NOMO-1 (cell line): ENCODE data around the gene RBM19.

Source experiments
- DNase-seq, 2 experiments: peaks; one replicate each; lab custom pipeline; 2025; ENCODE audit not compliant: unreplicated experiment in 2 of 2; lab: John Stamatoyannopoulos, UW

Gene RBM19

DNA sequence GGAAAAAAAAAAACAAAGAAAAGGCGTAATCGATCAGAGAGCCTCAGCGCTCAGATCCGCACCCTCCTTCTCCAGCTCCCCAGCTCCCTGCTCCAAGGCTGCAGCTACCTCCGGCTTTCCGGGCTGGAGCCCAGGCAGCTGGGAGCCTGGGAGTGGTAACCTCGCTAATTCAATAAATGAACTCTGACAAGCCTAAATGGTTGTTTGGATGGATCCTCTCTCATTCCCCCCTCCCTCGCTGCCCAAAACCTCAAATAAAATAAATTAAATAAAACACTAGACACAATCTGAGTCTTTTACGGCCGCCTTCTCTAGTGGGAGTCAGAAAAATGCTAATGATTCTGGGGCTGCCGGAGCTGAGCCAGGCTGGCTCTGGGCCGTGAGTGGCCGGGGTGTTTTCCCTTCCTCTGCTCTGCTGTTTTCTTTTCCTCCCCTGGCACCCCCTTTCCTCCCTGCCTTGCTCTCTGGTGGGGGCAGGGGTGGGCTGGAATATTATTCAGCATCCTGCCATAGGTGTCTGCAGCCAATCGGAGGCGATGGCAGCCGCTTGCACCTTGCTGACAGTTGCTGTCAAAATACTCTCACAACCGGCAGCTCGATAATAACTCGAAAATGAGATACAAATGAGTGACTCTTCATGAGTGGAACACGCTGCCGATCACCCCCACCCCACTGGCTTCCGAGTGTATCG lies 76.1 kb downstream of the RBM19 start:
- DNase-seq = no peak

DNA sequence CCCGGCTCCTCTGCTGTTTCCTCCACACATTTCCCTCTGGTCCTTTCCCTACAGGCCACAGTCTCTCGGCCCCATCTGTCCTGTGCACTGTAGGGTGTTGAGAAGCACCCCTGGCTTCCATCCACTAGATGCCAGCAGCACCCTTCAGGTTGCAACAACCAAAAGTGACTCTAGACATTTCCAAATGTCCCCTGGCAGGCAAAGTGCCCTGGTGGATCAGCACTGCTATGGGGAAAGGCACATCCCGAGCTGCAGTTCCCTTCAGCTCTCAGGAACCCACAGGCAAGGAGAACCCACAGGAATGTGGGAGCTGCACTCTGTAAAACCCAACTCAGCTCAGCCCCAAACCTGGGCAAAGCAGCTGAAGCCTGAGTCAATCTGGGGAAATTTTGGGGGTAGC lies 77.0 kb downstream of the RBM19 start:
- DNase-seq = no peak

DNA sequence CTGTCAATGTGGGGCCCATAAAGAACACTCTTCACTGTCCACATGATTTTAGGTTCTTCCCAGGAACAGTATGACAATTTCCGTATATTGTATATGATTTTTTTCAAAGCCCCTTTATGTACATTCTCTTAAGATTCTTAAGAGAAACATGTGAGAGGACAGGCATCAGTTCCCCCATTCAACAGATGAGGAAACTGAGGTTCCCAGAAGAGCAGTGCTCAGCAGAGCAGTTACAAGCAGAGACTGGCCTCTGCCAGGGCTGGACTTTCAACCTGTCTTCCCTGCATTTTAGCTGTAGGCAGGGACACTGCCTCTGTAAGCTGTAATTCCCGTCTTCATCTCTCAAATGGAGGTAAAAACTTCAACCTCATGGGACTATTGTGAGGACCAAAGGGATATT lies 77.7 kb downstream of the RBM19 start:
- DNase-seq = no peak

DNA sequence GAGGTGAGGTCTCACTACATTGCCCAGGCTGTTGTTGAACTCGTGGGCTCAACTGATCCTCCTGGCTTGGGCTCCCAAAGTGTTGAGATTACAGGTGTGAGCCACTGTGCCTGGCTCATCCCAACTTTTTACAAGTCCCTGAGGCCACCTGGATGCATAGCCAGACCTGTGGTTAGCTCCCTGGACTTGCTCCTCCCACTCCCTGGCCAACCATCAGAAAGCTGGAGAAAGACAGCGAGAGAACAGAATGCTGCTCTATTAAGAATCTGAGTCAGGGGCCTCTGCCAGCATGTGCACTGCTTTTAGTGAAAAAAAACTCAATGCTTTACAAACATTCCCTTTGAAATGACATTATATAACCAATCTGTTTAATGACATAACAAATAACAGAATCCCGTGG lies 78.2 kb downstream of the RBM19 start:
- no peak for DNase-seq

DNA sequence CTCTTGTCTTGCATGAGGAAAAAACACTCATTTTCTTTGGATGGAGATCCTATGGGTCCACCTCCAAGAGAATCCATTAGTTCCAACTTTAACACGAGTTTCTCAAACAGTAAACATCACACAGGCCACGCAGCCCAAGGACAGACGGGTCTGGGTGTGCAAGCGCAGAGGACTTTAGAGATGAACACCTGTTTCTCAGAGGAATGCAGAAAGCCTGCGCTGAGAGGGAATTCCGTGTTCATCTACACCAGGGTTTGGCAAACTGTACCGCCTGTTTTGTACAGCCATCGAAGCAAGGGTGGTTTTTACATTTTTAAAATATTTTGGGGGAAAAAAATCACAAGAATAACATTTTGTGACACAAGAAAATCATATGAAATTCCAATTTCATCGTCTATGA lies 79.4 kb downstream of the RBM19 start:
- no peak for DNase-seq

DNA sequence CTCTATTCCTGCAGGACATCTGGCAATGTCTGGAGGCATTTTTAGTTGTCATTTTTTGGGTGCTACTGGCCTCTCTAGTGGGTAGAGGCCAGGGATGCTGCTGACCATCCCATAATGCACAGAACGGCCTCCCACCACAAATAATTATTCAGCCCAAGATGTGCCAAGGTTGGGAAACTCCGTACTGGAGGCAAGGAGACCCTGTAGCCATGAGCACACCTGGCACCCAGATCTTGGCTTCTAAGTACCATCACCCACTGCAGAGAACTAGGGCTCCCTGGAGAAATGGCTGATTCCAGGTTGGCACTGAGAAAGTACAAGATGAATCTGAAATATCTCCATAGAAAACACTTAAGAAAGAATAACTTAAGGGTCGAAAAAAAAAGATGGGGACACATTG lies 81.7 kb downstream of the RBM19 start:
- DNase-seq = no peak

DNA sequence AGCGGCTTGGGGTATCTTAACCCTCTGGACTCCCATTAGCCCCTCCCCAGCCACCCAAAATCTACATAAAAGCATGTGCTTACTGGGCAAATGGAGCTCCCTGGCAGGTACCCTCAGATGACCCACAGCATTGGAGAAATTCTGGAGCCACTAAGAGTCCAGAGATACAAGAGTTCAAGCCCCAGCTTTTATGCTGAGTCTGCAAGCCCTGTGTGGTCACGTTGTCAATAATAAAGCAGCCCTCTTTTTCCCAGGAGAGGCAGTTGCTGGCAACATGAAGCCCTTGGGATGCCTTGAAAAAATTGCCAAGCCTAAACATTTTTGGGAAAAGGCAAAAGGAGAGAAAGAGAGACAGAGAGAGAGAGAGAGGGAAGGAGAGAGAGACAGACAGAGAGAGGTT lies 83.4 kb downstream of the RBM19 start:
- DNase-seq = no peak

DNA sequence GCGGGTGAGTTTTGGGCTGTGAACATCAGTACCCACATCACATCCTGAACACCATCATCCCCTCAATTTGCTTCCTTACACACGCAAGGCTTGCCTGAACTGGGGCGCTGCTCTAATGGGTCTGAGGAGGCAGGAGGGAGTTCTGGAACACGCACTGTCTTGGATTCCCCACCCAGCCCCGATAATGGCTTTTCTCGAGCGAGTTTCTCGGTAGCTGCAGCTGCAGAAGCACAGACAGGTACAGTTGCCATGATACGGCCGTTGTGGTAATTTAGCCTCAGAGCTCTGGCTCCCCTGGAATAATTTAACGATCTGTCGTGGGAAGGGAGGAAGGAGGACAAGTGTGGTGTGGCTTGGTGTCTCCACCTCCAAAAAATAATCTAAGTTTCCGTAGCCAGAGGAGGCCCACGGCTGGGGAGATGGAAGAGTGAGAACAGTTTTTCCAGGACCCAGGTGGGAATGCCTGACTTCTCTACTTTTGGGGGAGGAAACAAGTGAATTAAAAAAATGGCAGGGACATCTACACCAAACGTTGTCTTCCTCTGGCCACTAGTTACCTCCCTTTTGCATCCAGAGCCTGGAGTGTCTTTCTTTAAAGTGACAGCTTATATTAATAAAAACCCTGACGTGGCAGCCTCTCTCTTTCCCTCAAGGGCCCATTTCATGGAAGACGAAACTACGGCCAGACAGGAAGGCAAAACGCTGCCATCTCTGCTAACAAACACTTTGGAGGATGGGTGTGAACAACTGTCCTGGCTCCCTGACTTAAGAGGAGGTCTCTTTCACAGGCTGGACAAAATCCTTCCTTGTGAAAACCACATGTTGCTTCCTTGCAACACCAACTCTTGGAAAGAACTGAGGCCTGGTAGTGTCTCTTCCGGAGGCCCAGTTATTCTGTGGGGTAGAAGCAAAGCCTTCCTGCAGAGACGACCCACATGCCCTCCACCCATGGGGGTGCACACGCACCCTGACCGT lies 84.8 kb downstream of the RBM19 start:
- no peak for DNase-seq

DNA sequence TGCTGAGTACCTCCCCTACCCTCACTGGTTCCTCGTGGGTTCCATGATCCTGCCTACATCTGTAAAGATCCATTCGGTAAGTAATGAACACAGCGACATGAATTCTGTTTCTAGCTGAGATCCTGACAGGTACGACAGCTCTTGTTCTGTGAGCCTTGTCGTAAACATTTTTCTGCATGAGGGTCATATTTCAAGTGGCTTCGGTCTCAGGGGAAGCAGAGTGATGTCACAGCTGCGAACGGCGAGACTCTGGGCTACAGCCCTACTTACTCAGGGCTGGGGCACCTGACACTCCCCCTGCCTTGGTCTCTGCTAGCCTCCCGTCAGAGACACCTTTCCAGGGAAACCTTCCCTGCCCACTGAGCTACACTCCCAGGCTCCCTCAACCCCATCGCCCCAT lies 85.8 kb downstream of the RBM19 start:
- no peak for DNase-seq

DNA sequence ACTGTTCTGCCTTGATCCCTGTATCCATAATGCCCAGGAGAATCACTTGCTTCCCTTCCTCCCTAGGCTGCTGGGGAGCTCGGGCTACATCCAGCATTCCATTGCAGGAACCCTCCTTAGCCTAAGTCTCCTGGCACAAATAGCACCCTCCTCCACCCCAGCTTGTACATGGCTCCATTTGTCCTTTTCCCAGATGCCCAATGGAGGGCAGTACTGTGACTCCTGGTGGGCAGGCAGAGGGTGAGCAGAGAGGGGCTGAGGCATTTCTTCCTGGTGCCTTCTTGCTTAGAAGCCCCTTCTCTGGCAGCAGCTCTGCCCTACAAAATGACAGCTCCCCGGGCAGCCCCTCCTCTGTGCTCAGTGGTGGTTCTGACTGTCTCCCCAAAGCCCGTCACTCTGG lies 86.5 kb downstream of the RBM19 start:
- no peak for DNase-seq

DNA sequence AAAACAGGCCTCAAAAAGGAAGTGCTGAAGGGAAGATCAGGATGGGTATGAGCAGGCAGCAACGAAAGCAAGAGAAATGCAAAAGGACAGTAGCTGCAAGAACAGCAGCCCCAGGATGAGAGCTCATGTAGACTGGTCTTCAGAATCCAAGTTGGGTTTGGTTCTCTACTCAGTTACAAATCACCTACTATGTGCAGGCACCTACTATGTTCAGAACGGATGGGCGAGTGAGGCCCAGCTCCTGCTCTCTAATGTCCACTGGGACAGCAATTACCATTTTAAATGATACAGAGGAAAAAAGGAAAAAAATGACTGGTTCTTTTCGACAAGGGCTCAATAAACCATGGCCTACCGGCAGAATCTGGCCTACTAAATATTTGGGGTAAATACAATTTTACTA lies 88.5 kb downstream of the RBM19 start:
- no peak for DNase-seq

DNA sequence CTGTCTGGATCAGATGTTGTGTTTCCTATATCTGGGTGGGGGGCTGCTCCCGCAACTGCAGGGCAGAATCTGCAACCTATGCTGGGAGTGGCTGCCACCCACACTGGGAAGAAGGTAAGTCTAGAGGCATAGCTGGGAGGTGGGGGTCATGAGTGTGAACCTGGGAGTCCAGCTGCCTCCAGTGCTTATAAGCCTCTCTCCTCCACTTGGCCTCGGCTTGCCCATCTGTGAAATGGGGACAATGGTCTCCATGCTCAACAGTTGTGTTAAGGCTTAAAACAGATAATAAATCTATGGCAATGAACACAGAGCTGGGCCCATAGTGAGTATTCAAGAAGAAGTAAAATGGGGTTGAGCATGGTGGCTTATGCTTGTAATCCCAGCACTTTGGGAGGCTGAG lies 90.0 kb downstream of the RBM19 start:
- DNase-seq = no peak

DNA sequence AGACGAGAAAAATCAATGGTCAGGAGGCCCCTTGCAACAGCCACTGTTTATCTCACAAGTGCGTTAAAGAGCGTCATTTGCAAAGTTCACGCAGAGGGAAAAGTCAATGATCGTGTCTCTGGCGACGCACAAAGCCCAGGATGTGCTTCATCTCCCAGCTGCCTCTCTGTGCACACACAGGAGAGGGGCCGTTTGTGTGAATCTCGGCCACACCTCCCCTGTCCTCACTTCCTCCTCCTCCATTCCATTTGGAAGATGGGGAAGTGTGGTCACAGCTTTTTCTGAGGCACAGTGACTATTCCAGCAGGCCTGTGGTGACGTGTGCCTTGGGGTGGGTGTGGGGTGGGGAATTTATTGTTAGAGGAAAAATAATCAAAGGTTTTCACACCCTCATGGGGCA lies 90.4 kb downstream of the RBM19 start:
- DNase-seq = no peak

DNA sequence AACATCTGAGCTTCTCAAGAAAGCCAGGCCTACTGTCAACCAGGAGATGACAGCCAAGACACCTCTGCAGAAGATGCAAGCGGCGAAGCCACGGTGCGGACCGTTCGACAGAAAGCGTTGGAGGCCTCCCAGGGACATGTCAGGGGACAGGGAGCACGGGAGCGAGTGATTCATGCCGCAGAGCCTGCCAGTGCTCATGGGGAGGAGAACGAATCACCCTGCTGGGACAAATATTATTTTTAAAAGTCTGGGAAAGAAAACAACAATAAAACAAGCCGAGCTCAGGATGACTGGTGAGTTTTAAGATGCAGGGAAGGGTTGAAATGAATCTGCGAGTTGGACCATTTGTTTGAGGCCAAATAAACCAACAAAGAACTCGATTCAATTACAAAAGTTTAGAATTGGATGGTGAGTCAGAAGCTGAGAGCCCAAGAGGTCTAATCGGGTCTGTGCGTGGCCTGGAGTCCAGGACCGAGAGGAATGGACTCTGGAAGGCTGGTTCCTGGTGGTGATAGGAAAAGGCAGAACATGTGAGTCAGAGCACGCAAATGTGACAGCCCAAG lies 91.0 kb downstream of the RBM19 start:
- no peak for DNase-seq

DNA sequence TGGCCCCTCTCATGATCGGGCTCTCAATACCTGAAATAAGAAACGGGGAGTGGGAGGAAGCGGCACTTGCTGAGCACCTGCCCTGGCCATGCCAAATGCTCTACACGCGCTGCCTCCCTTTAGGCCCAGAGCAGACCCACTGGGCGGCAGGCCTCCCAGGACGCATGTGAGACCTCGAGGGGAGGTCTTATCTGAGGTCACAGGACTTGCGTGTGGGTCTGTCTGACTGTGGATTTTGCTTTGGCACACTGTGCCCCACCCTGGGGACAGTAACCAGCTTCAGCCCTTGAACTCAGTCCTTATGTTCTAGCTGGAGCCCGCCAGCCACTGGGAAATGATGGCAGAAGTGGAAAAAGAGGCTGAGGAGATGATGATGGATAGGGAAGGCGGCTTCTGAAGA lies 91.8 kb downstream of the RBM19 start:
- no peak for DNase-seq

DNA sequence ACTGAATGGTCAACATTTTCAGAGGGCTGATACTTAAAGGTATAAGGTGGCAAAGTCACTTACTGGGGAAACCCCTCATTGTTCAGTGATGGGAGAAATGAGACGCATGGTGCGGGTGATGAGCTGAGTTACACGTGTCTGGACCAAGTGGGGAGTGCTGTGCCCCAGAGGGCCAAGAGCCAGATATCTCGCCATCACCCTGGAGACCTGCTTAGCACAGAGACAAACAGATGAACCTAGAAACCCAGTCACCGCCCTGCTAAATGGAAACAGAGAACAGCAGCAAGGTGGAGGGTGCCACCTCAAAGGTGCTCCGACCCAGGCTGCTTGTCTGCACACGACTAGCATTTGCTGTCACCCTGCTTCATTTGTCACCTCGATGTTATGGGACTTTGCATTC lies 92.4 kb downstream of the RBM19 start:
- no peak for DNase-seq

DNA sequence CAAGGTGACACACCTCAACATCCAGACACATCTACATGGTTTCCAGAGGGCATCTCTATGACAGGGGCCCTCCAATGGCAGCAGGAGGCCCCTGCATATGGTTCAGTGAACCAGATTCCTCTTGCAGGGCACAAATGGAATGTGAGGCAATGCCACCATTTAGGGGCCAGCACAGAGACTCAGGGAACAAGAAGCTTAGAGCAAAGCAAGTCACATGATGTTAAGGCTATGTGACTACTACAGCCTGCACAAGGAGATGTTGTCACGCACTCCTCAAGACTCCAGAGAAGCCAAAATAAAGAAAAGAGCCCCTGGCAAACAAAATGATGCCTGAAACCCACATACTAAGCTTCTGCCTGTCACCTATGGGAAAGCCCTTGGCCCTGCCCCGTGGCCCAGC lies 95.2 kb downstream of the RBM19 start:
- DNase-seq = no peak

DNA sequence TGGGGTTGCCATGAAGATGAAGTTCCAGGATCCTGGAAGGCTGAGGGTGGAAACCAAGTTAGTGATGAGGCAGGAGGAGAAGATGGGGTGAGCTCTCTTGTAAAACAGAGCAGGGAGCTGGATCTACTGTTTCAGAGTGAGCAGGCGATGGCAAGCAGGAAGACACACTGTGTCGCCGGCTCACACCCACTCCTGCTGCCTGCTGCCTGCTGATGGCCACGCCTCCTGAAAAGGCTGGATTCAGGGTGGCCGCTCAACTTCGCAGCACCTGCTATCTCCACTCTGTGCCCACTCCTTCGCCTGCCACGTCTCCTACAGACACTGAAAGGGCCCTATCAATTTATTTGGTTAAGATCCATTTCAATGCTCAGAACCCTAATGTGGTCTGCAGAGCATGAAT lies 96.1 kb downstream of the RBM19 start:
- DNase-seq = no peak

DNA sequence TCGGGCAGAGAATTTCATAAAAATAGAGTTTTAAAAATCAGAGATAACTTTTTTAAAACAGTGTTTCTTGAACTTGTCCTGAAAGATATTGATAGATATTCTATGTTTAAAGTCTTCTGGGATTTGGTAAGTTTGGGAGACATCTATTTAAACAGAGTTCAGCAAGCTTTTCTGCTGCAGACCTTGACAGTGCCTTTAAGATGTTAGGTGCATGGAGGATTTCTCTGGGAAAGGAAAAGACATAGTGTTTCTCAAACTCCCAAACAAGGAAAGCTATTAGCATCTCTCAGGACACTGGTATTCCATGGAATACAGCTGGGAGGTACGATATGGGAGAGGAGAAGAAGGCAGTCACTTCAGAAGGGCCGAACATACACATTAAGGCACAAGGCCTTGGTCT lies 97.8 kb downstream of the RBM19 start:
- no peak for DNase-seq

DNA sequence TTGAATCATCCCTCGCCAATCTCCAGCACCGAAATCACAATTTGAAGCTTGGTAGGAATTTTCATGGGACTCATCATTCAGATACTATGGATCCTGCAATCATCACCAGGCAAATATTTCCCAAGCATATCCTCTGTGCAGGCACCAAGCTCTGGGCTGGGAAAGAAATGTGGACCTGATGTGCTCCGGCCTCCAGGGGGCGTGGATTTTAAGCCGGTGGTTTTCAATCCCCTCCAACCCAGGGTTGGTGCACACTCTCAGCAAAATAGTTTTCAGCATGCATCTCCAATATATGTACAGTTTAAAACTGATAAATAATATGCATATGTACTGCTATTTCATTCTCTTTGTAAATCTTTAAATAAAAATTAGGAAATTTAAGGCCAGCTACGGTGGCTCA lies 98.9 kb downstream of the RBM19 start:
- no peak for DNase-seq

DNA sequence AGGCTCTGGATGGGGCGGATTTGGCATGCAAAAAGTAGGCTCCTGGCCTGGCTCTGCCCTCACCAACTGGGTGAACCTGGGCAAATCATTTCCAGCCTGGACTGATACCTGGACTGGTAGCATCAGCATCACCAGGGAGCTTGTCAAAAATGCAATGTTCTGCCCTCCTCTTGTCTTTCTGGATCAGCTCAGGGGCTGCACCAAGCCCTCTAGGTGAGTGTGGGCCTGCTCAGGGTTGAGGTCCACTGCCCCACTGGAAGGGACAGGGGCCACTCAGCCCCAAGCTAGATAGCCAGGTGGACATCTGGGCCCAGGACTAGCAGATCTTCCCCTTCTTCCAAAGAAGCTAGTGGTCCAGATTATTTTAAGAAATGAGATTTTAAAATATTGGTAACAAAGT lies 99.6 kb downstream of the RBM19 start:
- no peak for DNase-seq

DNA sequence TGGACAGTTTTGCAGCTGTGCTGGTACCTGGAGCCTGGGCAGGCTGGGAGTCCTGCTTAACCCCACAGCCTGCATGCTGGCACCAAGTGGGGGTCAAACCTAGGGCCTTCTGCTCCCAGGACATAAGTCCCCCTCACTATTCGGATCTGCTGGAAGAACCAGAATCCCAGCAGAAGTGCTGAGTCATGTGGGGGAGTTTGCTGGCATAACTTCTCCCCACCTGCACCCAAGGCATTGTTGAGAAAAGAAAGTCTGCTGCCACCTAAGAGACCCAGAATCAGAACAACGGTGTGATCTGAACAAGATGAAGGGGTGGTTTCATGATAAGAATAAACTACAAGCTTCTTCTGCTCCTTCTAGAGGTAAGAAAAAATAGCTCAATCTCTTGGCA lies 102.7 kb downstream of the RBM19 start:
- no peak for DNase-seq
